Measurements from ENCODE around the gene TOR1AIP1. TPM values are rescaled to one million over a fixed set of nuclear protein-coding genes. Genes with fewer than 3 reads are reported as not detected.

The TOR1AIP1 gene
- total RNA-seq, 1 donor from 2014 or later = 67.2 TPM

GRCh38 chr1:179930867-179931266 lies 48.8 kb downstream of the TOR1AIP1 start:
- no peak overlapping the region for H3K27ac ChIP-seq
- DNase-seq (no peak), ATAC-seq (peak in 1 of 2 donors; percentile 61)
- H3K9me3 ChIP-seq = no peaks in the 10 kb centered on the region
- no peak overlapping the region for H3K4me3 ChIP-seq
- no peaks in the 10 kb centered on the region for H3K36me3 ChIP-seq
- H3K27me3 ChIP-seq (ENCODE audit: low read depth) = no peaks in the 10 kb centered on the region
- intact Hi-C loops (cut with DNase I) = no loop called here
- TF ChIP-seq CTCF (IDR thresholded peaks at IDR 0.05) = no peak
- no peaks in the 10 kb centered on the region for H3K4me1 ChIP-seq

GRCh38 chr1:179933219-179933618 lies 51.1 kb downstream of the TOR1AIP1 start:
- Histone ChIP-seq H3K4me3 (no peak overlapping the region), H3K9me3 (no peaks in the 10 kb centered on the region), H3K27ac (no peak overlapping the region), H3K27me3 (ENCODE audit: low read depth) (no peaks in the 10 kb centered on the region), H3K4me1 (no peaks in the 10 kb centered on the region), H3K36me3 (no peaks in the 10 kb centered on the region)
- intact Hi-C loops (cut with DNase I) = no loop called here
- TF ChIP-seq CTCF (IDR thresholded peaks at IDR 0.05) = no peak
- DNase-seq (no peak), ATAC-seq (no peak)

- DNase-seq (no peak), ATAC-seq (no peak)
- no peaks in the 10 kb centered on the region for H3K36me3 ChIP-seq
- H3K27ac ChIP-seq = no peak overlapping the region
- H3K4me3 ChIP-seq = no peak overlapping the region
- no peak for TF ChIP-seq CTCF (IDR thresholded peaks at IDR 0.05)
- H3K9me3 ChIP-seq = no peaks in the 10 kb centered on the region
- intact Hi-C loops (cut with DNase I) = no loop called here
- H3K4me1 ChIP-seq = no peaks in the 10 kb centered on the region
- H3K27me3 ChIP-seq (ENCODE audit: low read depth) = no peaks in the 10 kb centered on the region
Measured at GRCh38 chr1:179935909-179936496, 53.9 kb downstream of the TOR1AIP1 start.

GRCh38 chr1:179937668-179938254 lies 55.7 kb downstream of the TOR1AIP1 start:
- Histone ChIP-seq H3K4me1 (no peaks in the 10 kb centered on the region), H3K27ac (no peak overlapping the region), H3K9me3 (no peaks in the 10 kb centered on the region), H3K4me3 (no peak overlapping the region), H3K36me3 (no peaks in the 10 kb centered on the region), H3K27me3 (ENCODE audit: low read depth) (no peaks in the 10 kb centered on the region)
- no peak for ATAC-seq
- intact Hi-C loops (cut with DNase I) = no loop called here
- DNase-seq = no peak
- TF ChIP-seq CTCF (IDR thresholded peaks at IDR 0.05) = no peak

- intact Hi-C loops (cut with DNase I) = no loop called here
- Histone ChIP-seq H3K27me3 (ENCODE audit: low read depth) (no peaks in the 10 kb centered on the region), H3K36me3 (no peaks in the 10 kb centered on the region), H3K4me1 (no peaks in the 10 kb centered on the region), H3K27ac (no peak overlapping the region), H3K4me3 (no peak overlapping the region), H3K9me3 (no peaks in the 10 kb centered on the region)
- TF ChIP-seq CTCF (IDR thresholded peaks at IDR 0.05) = no peak
- ATAC-seq = peak in 1 of 2 donors; percentile 48
- DNase-seq = no peak
Measured at GRCh38 chr1:179938752-179939151, 56.7 kb downstream of the TOR1AIP1 start.

Measured in lower lobe of right lung (tissue), 2 donors.